ENCODE data around the gene RBM20. TPM values are rescaled to one million over a fixed set of nuclear protein-coding genes. Genes with fewer than 3 reads are reported as not detected.

The RBM20 gene
- total RNA-seq, 1 experiment from 2014 or later: not detected

- Mint-ChIP-seq H3K4me1 (ENCODE audit: low read depth, unreplicated experiment) (no peaks in the 10 kb centered on the region), H3K4me3 (ENCODE audit: low read depth, unreplicated experiment) (no peak overlapping the region), H3K27ac (ENCODE audit: unreplicated experiment) (no peak overlapping the region), H3K9me3 (ENCODE audit: low read depth, unreplicated experiment) (no peaks in the 10 kb centered on the region), H3K36me3 (ENCODE audit: insufficient read depth, unreplicated experiment) (no peaks in the 10 kb centered on the region), H3K27me3 (ENCODE audit: unreplicated experiment) (peaks cover 32% of the 10 kb centered on the region)
- intact Hi-C loops (cut with micrococcal nuclease; ENCODE audit: unreplicated experiment): no loop called here
- TF ChIP-seq, protein P1, sequence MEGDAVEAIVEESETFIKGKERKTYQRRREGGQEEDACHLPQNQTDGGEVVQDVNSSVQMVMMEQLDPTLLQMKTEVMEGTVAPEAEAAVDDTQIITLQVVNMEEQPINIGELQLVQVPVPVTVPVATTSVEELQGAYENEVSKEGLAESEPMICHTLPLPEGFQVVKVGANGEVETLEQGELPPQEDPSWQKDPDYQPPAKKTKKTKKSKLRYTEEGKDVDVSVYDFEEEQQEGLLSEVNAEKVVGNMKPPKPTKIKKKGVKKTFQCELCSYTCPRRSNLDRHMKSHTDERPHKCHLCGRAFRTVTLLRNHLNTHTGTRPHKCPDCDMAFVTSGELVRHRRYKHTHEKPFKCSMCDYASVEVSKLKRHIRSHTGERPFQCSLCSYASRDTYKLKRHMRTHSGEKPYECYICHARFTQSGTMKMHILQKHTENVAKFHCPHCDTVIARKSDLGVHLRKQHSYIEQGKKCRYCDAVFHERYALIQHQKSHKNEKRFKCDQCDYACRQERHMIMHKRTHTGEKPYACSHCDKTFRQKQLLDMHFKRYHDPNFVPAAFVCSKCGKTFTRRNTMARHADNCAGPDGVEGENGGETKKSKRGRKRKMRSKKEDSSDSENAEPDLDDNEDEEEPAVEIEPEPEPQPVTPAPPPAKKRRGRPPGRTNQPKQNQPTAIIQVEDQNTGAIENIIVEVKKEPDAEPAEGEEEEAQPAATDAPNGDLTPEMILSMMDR (IDR thresholded peaks at IDR 0.05; ENCODE audit: unreplicated experiment): no peak
- no peak for DNase-seq
- BruUV-seq (replicated peaks): no TSS peak
- CTCF ChIA-PET: no interaction called here
Measured at GRCh38 chr10:110757586-110757985, 113.5 kb downstream of the RBM20 start.

GRCh38 chr10:110758128-110758765 is 114.1 kb downstream of the RBM20 start:
- Mint-ChIP-seq H3K4me3 (ENCODE audit: low read depth, unreplicated experiment) (no peak overlapping the region), H3K36me3 (ENCODE audit: insufficient read depth, unreplicated experiment) (no peaks in the 10 kb centered on the region), H3K4me1 (ENCODE audit: low read depth, unreplicated experiment) (no peaks in the 10 kb centered on the region), H3K27ac (ENCODE audit: unreplicated experiment) (no peak overlapping the region), H3K9me3 (ENCODE audit: low read depth, unreplicated experiment) (no peaks in the 10 kb centered on the region), H3K27me3 (ENCODE audit: unreplicated experiment) (peaks cover 33% of the 10 kb centered on the region)
- no TSS peak for BruUV-seq (replicated peaks)
- intact Hi-C loops (cut with micrococcal nuclease; ENCODE audit: unreplicated experiment): no loop called here
- no peak for DNase-seq
- CTCF ChIA-PET: no interaction called here
- TF ChIP-seq, protein P1 (IDR thresholded peaks at IDR 0.05; ENCODE audit: unreplicated experiment): no peak

DNA sequence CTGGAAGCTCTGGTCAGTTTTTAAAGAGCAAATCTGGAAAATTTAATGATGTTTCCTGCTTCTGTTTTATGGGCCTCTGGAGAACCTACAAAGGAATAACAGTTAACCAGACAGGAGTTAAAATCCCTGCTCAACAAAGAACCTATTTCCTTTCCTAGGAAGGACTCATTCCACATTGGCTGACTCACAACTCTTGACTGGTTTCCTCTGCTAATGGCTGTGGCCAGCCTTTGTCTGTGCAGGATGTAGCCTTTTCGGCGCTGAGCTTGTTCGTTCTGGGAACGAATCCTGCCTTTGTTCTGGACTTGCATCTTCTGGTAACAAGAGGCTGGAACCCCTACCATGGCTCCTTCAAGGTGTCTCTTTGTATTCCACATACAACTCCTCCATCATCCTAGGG is 114.8 kb downstream of the RBM20 start:
- Mint-ChIP-seq H3K9me3 (ENCODE audit: low read depth, unreplicated experiment) (no peaks in the 10 kb centered on the region), H3K27ac (ENCODE audit: unreplicated experiment) (no peak overlapping the region), H3K27me3 (ENCODE audit: unreplicated experiment) (peaks cover 33% of the 10 kb centered on the region), H3K4me1 (ENCODE audit: low read depth, unreplicated experiment) (no peaks in the 10 kb centered on the region), H3K4me3 (ENCODE audit: low read depth, unreplicated experiment) (no peak overlapping the region), H3K36me3 (ENCODE audit: insufficient read depth, unreplicated experiment) (no peaks in the 10 kb centered on the region)
- DNase-seq: no peak
- intact Hi-C loops (cut with micrococcal nuclease; ENCODE audit: unreplicated experiment): no loop called here
- TF ChIP-seq, protein P1 (IDR thresholded peaks at IDR 0.05; ENCODE audit: unreplicated experiment): no peak
- CTCF ChIA-PET: no interaction called here
- no TSS peak for BruUV-seq (replicated peaks)

DNA sequence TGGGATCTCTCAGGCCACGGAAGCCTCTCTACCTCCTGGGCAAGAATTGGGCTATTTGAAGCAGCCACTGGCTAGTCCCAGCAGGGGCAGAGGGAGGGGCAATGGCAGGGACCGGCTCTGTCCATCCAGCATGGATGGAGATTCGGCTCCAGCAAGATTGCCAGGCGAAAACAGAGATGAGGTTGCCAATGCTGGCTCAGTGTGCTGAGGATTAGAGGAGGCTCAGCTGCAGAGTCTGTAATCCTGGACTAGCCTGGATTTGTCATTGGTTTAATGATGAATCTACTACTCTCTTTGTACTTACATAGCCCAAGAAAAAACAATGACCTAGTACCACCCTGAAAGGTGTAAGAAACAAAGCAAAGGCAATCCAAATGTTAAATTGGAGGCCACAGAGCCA is 115.4 kb downstream of the RBM20 start:
- intact Hi-C loops (cut with micrococcal nuclease; ENCODE audit: unreplicated experiment): no loop called here
- H3K9me3 Mint-ChIP-seq (ENCODE audit: low read depth, unreplicated experiment): no peaks in the 10 kb centered on the region
- H3K27me3 Mint-ChIP-seq (ENCODE audit: unreplicated experiment): peaks cover 29% of the 10 kb centered on the region
- H3K4me3 Mint-ChIP-seq (ENCODE audit: low read depth, unreplicated experiment): no peak overlapping the region
- no peaks in the 10 kb centered on the region for H3K4me1 Mint-ChIP-seq (ENCODE audit: low read depth, unreplicated experiment)
- H3K27ac Mint-ChIP-seq (ENCODE audit: unreplicated experiment): no peak overlapping the region
- no TSS peak for BruUV-seq (replicated peaks)
- CTCF ChIA-PET: no interaction called here
- no peak for DNase-seq
- TF ChIP-seq, protein P1 (IDR thresholded peaks at IDR 0.05; ENCODE audit: unreplicated experiment): no peak
- no peaks in the 10 kb centered on the region for H3K36me3 Mint-ChIP-seq (ENCODE audit: insufficient read depth, unreplicated experiment)

Measured in Calu3 (cell line).